GM19023 (cell line): ENCODE measurements around the gene MTMR1.

Experiments used
- ATAC-seq: cut with Tn5 transposase; IDR thresholded peaks from one replicate; pipeline ENCODE4 v1.9.1; 2021; ENCODE audit warnings: mild to moderate bottlenecking, moderate library complexity; ENCODE audit not compliant: unreplicated experiment

Gene MTMR1

GRCh38 chrX:150692831-150693724 is at the start of gene MTMR1:
Gene MTMR1 (plus strand): TSS chrX:150693396. CDS start chrX:150693531, 135 bp downstream.
- ATAC-seq = peak; percentile 51

GRCh38 chrX:150643958-150644357 is 49.2 kb upstream of the MTMR1 start:
- ATAC-seq = no peak

GRCh38 chrX:150644422-150644821 is 48.8 kb upstream of the MTMR1 start:
- ATAC-seq = no peak

GRCh38 chrX:150647331-150647730 is 45.9 kb upstream of the MTMR1 start:
- ATAC-seq = no peak

- ATAC-seq = no peak
These were observed 44.8 kb upstream of the MTMR1 start for GRCh38 chrX:150648296-150648940.

GRCh38 chrX:150649096-150649870 is 43.9 kb upstream of the MTMR1 start:
- ATAC-seq = no peak

- no peak for ATAC-seq
These were observed 41.3 kb upstream of the MTMR1 start for GRCh38 chrX:150651906-150652305.

GRCh38 chrX:150655788-150656187 is 37.4 kb upstream of the MTMR1 start:
- ATAC-seq = no peak

GRCh38 chrX:150663073-150663472 is 30.1 kb upstream of the MTMR1 start:
- ATAC-seq = no peak

- no peak for ATAC-seq
These were observed 28.9 kb upstream of the MTMR1 start for GRCh38 chrX:150664290-150664689.

GRCh38 chrX:150676221-150676620 is 17.0 kb upstream of the MTMR1 start:
- no peak for ATAC-seq

- ATAC-seq = no peak
These were observed 12.2 kb upstream of the MTMR1 start for GRCh38 chrX:150680974-150681373.

GRCh38 chrX:150683112-150683511 is 10.1 kb upstream of the MTMR1 start:
- no peak for ATAC-seq

GRCh38 chrX:150683536-150684146 is 9.6 kb upstream of the MTMR1 start:
- no peak for ATAC-seq

- no peak for ATAC-seq
These were observed 4.2 kb upstream of the MTMR1 start for GRCh38 chrX:150688911-150689451.

- no peak for ATAC-seq
These were observed 3.1 kb upstream of the MTMR1 start for GRCh38 chrX:150690126-150690525.

- ATAC-seq = no peak
These were observed 900 bp upstream of the MTMR1 start for GRCh38 chrX:150692296-150692695.

- peak; percentile 65 for ATAC-seq
These were observed 754 bp downstream of the MTMR1 start for GRCh38 chrX:150693725-150694574.

GRCh38 chrX:150694738-150695410 is 1.7 kb downstream of the MTMR1 start:
- peak; percentile 18 for ATAC-seq
